ENCODE measurements around the gene CYP4F22.
A peak's percentile ranks its signal among the peaks of the same experiment; 100 is the strongest.
"Not testable (repeated sequence)": the region's sequence is repeated elsewhere in the genome, so short reads cannot be mapped to it uniquely, and the experiment has no call there.

The CYP4F22 gene

DNA sequence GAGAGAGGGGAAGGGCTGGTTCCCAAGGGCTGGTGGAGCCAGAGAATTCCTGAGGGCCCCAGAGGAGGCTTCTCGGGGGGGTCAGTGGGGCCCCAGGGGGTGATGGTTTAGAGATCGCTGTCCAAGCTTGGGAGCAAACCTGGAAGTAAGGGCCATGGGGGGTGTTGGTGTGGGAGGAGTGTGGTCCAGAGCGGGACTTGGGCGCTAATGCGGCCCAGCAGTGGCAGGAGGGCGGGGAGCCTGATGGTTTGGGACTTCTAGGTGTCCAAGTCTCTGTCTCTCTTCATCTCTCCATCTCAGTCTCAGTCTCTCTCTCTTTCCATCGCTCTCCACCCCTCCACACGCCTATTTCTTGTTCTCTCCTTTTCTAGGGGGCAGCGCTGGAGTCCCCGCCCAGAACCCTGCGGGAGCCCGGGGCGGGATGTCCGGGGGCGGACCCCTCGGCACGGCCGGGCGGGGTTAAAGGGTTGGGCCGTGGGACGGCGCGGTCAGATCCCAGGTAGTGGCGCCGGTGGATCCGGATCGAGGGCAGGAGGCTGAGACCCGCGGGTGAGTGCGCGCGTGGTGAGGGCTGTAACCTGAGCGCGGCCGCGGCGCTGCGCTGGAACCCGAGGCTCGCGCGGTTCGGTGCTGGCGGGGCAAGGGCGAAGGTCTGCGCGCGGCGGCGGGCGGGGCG is at the start of gene CYP4F22:
TSS of gene CYP4F22 (plus strand) at position 491 of the 676 bp plus-strand sequence. CDS start 16,812 bp downstream, outside the sequence.
- no peak for DNase-seq

DNA sequence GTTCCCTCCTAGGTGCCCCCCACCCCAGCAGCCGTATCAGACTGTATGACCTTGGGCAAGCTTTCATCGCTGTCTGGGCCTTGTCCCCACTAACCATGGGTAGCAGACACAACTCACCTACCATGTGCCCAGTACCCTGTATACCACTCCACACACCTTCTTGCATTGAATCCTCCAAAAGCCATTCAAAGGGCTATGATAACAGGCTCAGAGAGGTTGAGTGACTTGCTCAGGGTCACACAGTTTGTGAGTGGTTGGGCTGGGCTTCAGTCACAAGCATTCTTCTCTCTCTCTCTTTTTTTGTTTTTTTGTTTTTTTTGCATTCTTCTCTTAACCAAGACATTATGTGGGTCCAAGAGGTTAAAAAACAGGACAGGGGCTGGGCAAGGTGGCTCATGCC is 46.6 kb upstream of the CYP4F22 start:
- DNase-seq: no peak

DNA sequence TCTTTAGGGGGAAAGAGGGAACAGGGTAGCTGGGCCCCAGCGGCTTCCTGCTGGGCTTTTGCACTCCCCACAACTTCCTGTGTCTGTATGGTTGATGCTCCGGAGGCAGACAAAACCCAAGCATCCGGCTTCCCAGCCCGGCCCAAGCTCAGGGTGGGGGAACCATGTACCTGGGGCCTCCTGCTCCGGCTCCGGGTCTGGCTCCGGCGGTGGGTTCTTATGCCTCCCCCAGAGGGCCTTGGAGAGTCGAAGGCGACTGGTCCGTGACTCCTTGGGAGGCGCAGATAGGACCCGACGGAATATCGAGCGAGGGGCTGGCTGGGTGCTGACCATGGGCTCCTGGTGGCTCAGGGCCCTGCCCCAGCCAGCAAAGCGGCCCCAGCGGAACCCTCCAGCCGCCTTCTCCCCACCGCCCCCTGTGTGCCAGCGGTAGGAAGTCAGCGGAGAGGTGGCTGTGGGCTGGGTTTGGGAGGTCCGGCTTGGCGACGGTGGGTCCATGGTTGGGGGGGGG is 44.4 kb upstream of the CYP4F22 start:
- DNase-seq: peak in 1 of 2 donors; percentile 26

DNA sequence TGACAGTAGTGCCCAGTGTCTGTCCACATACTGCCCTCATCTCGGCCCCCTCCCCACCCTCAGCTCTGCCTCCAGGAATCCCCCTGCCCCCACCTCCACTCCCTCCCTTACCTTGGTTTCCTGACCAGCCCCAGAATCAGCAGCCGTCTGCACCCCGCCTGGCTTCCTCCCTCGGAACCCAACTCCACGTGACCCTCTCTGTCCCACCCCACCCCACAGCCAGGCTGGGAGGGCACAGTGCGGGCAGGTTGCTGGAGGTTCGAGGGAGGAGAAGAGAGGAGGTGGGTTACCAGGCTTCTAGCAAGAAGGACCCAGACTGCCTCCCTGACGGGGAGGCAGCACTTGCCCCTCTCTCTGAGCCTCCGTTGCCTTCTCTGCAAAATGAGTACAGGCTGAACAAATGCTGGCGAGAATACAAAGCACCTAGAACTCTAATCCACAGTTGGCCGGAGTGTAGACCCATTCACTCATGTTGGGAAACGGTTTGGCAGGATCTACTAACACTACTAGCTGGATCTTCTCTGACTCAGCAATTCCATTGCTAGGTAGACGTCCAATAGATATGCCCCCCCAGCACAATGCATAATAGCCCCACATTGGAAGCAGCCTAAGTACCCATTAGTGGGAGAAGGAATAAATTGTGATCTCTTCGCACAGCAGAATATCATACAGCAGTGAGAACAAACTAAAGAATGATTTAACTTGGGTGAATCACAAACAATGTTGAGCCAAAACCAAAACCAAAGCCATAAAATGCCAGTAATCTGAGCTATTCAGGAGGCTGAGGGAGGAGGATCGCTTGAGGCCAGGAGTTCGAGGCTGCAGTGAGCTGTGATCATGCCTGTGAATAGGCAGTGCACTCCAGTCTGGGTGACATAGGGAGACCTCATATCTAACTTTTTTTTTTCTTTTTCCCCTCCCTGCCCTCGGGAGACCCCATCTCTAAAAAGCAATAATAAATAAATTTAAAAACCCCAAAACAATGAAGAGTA is 43.6 kb upstream of the CYP4F22 start, which contains the start of gene RASAL3:
TSS of gene RASAL3 (minus strand) at position 151 of the 992 bp plus-strand sequence. CDS start 186 bp downstream, outside the sequence.
- DNase-seq: no peak

DNA sequence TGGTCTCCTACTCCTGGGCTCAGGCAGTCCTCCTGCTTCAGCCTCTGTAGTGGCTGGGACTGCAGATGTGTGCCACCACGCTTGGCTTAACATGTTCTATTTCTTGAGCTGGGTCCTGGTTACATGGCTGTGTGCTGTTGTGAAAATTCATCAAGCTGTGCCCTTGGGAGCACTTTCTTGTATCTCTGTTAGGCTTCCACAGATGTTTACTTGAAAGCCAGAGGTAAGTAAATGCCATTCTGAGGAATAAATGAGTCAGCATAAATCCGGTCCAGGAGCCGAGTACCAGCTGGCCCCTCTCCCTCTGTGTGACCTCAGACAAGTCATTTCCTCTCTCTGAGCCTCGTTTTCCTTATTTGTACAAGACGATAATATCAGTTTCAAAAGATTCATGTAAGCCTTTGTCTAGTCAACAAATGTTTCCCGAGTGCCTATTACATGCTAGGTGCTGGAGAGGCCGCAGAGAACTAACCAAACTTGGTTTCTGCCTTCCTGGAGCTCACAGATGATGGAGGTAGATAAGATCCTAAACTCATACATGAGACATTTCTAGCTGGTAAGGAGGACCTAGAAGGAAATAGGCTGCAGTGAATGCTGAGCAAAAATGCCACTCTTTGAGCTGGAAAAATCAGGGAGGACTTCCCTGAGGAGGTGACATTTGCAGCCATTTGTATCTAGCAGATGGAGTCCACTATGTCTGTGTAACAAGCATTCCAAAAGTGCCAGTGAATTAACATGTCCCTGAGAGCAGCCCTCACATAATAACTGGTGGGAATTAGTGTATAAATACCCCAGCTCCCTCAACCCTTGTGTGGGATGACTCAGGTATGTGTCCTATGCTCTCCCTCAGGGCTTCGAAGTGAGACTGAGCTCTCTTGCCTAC is 41.2 kb upstream of the CYP4F22 start:
- DNase-seq: peak in 1 of 2 donors; percentile 5

DNA sequence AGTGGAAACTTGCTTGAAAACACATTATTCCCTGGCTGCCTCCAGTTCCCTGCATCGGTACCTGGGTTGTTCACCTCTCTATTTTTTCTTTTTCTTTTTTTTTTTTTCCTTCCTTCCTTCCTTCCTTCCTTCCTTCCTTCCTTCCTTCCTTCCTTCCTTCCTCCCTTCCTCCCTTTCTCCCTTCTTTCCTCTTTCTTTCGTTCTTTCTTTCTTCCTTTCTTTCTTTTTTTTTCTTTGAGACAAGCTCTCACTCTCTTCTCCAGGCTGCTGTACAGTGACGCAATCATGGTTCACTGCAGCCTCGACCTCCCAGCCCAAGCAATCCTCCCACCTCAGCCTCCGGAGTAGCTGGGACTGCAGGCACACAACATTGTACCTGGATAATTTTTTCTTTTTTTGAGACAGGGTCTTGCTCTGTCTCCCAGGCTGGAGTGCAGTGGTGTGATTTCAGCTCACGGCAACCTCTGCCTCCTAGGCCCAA is 40.6 kb upstream of the CYP4F22 start:
- no peak for DNase-seq

DNA sequence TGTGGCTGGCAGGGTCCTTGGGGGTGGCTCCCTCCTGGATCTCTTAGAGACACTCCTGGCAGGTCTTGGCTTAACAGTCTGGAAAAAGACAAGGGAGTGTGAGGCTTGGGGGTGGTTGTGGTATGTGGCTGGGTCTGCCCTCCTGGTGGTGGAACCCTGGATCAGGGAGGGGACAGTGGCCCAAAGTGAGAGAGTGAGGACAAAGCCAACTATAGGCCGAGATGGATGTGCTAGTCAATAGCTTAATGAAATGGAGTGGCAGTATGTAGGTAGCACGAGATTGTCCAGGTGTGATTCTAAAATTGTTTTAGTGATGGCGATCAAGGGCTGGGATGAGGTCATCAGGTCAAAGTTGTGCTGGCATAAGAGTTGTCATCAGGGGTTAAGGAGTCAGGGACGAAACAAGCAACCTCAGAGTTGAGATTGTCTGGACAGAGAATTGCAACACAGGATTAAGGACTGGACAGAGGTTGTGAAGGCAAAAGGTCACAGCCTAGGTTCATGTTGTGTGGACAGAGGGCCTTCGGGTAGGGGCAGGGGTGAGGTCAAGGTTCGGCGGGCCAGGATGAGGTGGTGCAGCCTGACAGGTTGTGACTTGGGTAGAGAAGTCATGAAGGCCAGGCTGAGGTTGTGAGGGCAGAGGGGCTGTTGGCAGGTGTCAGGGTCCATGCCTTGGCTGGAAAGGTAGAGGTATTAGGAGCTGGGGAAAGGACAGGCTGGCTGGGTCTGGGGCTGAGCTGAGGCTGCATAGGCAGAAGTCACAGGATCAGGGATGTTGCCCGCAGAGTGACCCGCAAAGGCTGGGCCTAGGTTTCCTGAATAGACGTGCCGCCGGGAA is 39.4 kb upstream of the CYP4F22 start:
- DNase-seq: no peak

DNA sequence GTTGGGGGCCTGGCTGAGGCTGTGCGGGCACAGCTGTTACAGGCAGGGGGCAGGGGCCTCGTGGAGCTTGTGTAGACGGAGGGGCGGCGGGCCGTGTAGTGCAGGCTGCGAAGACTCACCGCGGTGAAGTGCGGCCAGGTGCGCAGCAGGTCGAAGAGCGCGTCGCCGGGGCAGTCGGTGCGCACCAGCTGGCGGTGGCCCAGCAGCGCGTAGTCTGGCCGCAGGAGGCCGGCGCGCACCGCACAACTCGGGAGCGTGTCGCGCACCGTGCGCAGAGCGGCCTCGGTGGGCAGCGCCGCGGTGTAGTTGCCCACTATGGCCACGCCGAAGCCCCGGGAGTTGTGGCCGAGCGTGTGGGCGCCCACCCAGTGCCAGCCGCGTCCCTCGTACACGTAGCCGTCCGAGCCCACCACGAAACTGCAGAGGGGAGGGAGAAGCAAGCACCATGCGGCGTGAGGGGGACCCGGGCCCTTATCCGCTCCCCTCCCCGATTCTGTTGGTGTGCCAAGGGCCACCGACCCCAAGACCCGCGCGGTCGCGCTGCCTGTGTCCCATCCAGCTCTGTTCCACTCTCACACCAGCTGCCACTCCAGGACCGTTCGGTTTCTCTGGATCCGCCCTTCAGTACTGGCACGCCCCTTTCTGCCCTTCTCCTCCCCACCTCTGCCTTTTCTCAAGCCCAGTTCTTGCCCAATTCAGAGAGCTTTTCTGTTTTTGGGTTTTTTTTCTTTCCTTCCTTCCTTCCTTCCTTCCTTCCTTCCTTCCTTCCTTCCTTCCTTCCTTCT is 38.6 kb upstream of the CYP4F22 start:
- DNase-seq: peak in 1 of 2 donors; percentile 39

DNA sequence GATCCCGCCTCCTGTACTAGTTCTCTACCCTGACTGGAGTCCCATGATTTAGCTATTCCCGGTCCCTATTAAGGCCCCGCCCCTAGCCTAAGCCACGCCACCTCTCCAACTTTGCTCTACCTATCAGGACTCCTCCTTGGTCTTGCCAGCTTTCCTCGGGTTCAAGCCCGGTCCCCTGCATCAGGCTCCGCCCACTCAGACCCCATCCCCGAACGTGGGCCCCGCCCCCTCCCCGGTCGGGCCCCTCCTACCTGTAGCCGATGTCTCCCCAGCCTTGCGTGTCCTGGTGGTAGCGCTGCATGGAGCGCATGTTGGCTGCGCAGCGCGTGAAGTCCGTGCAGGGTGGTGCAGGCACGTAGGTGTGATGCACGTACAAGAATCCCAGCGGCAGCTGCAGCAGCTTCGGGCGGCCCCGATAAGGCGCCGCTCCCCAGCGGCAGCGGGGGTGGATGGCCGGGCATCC is 36.7 kb upstream of the CYP4F22 start:
- no peak for DNase-seq

DNA sequence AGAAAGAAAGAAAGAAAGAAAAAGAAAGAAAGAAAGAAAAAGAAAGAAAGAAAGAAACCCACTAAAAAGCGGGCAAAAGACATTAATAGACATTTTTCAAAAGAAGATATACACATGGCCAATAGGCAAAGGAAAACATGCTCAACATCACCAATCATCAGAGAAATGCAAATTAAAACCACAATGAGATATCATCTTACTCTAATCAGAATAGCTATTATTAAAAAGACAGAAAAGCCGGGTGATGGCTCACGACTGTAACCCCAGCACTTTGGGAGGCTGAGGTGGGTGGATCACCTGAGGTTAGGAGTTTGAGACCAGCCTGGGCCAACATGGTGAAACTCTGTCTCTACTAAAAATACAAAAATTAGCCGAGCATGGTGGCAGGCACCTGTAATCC is 34.5 kb upstream of the CYP4F22 start:
- DNase-seq: not testable (repeated sequence)

DNA sequence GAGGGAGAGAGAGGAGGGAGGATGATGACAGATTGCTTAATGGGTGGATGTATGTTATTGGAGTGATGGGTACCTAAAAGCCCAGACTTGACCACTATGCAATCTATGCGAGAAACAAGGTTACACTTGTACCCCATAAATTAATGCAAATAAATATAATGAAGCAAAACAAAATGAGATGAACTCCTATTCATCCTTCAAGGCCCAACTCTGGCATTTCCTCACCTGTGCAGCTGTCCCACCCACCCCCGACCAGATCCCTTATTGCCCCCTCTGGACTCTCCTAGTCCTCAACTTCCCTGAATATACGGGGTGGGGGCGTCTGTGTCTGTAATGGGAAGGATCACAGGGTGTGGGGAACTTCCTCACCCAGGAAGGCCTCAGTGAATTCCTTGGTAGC is 33.2 kb upstream of the CYP4F22 start:
- DNase-seq: no peak

DNA sequence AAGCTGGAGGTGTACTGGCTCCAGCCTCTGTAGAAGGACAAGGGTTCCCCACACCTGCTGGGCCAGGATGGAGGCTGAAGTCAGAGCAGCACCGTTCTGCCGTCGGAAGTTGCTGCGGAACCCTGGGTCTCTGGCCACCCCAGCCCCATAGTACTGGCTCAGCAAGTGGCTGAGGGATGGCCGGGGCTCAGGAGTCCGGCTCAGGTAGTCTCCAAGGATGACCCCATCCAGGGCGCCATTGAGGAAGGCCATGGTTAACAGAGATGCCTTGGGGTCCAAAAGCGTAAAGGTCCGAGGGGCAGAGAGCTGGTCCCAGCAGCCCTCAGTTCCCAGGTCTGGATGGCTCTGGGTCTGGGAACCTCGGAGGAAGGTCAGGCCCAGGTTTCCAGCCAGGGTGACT is 32.7 kb upstream of the CYP4F22 start:
- no peak for DNase-seq

DNA sequence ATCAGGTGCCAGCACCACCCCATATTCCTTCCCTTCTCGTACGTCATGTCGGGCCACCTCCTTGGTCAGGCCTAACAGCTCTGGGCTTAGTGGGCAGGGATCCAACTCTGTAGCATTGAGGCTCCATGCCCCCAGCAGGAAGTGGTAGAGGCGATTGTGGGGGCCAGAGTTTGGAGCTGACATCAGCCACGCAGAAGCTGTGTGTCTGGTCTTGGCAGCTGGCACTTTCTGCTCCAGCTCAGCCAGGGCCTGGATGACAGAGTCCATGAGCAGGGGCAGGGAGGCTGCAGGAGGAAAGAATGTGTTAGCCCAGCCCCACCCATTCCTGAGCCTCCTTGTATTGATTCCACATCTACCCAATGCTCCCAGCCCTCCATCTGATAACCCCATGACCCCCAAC is 32.0 kb upstream of the CYP4F22 start:
- no peak for DNase-seq

DNA sequence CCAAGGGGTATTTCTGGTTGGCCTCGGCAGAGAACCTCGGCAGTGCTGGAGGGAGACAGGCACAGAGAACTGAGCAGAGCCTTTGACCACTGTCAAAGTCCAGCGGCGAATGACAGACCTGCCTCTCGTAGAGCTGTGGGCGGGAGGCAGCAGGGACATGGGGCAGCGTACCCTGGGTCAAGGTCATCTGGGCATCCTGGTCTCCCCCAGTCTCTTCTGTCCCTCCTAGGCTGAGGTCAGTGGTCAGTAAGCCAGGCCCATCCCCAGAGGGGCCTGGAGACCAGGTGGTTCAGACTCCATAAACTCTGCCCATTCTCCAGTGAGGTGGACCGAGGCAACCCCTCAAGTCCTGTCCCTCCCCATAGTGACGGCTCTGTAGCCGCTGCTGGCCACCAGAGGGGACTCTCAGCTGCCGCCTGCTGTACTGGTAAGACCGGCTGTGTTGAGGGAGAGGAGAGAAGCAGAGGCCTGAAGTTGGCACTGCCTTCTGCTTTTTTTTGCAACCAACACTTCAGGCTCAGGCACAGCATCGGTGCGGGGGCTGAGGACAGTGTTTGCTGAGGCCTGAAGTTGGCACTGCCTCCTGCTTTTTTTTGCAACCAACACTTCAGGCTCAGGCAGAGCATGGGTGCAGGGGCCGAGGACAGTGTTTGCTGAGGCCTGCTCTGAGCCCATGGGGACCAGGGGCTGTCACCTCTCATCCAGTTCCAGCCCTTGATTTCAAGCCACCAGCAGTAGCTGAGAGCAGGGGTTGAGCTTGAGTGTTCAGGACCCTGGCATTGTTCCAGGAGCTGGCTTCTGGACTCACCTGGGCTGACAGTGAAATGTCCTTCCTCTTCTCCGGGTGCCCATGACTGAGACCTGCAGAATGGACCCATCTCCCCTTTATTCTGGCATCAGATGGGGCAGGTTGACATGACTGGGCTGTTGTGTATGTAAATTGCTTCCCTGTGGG is 28.7 kb upstream of the CYP4F22 start, which contains the start of gene PGLYRP2:
TSS of gene PGLYRP2 (minus strand) at position 111 of the 955 bp plus-strand sequence. CDS start 130 bp downstream, outside the sequence.
- DNase-seq: peak; percentile 60 to 68

DNA sequence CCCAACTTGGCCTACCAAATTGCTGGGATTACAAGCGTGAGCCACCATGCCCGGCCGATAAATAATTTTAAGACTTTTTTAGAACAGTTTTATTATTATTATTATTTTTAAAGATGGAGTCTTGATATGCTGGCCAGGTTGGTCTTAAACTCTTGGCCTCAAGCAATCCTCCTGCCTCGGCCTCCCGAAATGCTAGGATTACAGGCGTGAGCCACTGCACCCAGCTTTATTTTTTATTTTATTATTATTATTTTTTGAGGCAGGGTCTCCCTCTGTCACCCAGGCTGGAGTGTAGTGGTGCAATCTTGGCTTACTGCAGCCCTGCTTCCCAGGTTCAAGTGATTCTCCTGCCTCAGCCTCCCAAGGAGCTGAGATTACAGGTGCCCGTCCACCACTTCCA is 27.3 kb upstream of the CYP4F22 start:
- DNase-seq: not testable (repeated sequence)

DNA sequence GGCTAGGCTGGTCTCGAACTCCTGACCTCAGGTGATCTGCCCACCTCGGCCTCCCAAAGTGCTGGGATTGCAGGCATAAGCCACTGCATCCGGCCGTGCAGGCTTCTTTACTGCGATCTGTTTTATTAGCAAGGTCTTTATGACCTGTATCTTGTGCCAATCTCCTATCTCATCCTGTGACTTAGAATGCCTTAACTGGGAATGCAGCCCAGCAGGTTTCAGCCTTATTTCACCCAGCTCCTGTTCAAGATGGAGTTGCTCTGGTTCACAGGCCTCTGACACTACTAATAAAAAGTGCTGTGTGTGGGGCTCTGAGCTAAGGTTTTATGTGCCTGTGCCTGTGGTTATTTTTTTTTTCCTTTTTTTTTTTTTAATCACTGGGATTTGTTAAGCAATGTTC is 22.6 kb upstream of the CYP4F22 start:
- not testable (repeated sequence) for DNase-seq

DNA sequence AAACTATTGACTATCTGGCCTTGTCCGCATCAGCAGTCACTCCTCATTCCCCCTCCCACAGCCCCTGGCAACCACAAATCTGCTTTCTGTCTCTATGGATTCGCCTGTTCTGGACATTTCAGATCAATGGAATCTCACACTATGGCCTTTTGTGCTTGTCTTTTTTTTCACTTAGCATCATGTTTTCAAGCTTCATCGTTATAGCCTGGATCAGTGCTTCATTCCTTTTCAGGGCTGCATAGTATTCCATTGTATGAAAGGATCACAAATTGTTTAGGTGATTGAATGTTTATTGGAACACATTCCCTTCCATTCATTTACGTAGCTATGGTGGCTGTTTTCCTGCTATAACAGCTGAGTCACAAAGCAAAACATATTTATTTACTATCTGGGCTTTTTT is 21.3 kb upstream of the CYP4F22 start:
- no peak for DNase-seq

DNA sequence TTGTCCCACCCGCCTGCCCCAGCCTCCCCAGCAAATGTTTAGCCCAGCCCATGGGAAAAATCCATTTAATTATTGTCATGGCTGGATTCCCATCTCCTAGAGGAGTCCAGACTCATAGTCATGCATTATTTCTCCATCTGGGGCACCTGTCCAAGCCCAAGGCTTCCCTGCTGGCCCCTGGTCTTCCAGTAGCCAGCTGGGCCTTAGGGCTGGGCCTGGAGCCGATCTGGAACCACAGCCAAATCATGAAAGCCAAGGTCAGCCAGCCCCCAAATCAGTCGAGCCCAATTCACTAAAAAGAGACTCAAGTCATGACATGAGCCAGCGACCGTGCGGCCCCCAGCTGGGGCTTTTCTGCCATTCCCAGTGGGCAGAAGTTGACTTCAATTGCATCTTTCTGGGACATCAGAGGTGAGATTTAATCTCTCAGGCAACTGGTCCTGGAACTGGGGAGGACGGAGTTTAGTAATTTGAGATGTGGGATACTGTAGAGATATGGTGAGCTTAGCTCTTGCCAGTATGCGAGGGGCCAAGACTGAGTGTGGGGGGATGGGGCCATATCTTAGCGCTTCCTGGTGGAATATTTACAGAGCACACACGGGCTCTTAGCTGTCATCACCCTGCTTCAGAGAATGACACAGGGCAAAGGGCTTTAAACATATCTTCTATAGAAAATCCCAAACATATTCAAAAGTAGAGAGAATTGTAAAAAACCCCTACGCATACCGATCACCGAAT is 19.7 kb upstream of the CYP4F22 start:
- no peak for DNase-seq

All from inflammatory macrophage treated with lipopolysaccharide for 1 hour (primary cell).